ENCODE data around the gene CCDC97.

Gene CCDC97

GRCh38 chr19:41356984-41357739 lies 47.2 kb downstream of the CCDC97 start:
- Histone ChIP-seq H3K4me1 (ENCODE audit: low read depth, poor library complexity, severe bottlenecking) (peaks cover 6% of the 10 kb centered on the region), H3K27me3 (ENCODE audit: insufficient read depth, low read depth) (no peaks in the 10 kb centered on the region), H3K27ac (no peak overlapping the region), H4K20me1 (ENCODE audit: insufficient read depth) (no peaks in the 10 kb centered on the region), H3K4me3 (IDR thresholded peaks at IDR 0.05; ENCODE audit: insufficient read depth, low read depth, low read length) (no peak overlapping the region), H3K9ac (no peak overlapping the region), H3K4me2 (no peak overlapping the region), H2AFZ (ENCODE audit: low read depth) (no peak overlapping the region), H3K36me3 (ENCODE audit: insufficient read depth) (no peaks in the 10 kb centered on the region), H3K79me2 (ENCODE audit: insufficient read depth, low read depth) (peaks cover 11% of the 10 kb centered on the region; the same call in 1 of the 2 replicates)
- no peak for TF ChIP-seq CTCF (conservative IDR thresholded peaks at IDR 0.05; ENCODE audit: low read depth, low read length)

- Histone ChIP-seq H3K4me2 (no peak overlapping the region), H3K4me3 (IDR thresholded peaks at IDR 0.05; ENCODE audit: insufficient read depth, low read depth, low read length) (no peak overlapping the region), H3K4me1 (ENCODE audit: low read depth, poor library complexity, severe bottlenecking) (peaks cover 6% of the 10 kb centered on the region), H3K27ac (no peak overlapping the region), H3K27me3 (ENCODE audit: insufficient read depth, low read depth) (no peaks in the 10 kb centered on the region), H4K20me1 (ENCODE audit: insufficient read depth) (no peaks in the 10 kb centered on the region), H3K36me3 (ENCODE audit: insufficient read depth) (no peaks in the 10 kb centered on the region), H2AFZ (ENCODE audit: low read depth) (no peak overlapping the region), H3K9ac (no peak overlapping the region), H3K79me2 (ENCODE audit: insufficient read depth, low read depth) (peaks cover 5% of the 10 kb centered on the region; the same call in 1 of the 2 replicates)
- TF ChIP-seq CTCF (conservative IDR thresholded peaks at IDR 0.05; ENCODE audit: low read depth, low read length), result no peak
Observed at GRCh38 chr19:41357746-41358145, 47.8 kb downstream of the CCDC97 start.

- Histone ChIP-seq H3K4me3 (IDR thresholded peaks at IDR 0.05; ENCODE audit: insufficient read depth, low read depth, low read length) (no peak overlapping the region), H3K4me2 (no peak overlapping the region), H3K36me3 (ENCODE audit: insufficient read depth) (no peaks in the 10 kb centered on the region), H3K27me3 (ENCODE audit: insufficient read depth, low read depth) (no peaks in the 10 kb centered on the region), H2AFZ (ENCODE audit: low read depth) (no peak overlapping the region), H3K79me2 (ENCODE audit: insufficient read depth, low read depth) (no peaks in the 10 kb centered on the region), H3K4me1 (ENCODE audit: low read depth, poor library complexity, severe bottlenecking) (peaks cover 10% of the 10 kb centered on the region), H3K9ac (no peak overlapping the region), H3K27ac (no peak overlapping the region), H4K20me1 (ENCODE audit: insufficient read depth) (no peaks in the 10 kb centered on the region)
- TF ChIP-seq CTCF (conservative IDR thresholded peaks at IDR 0.05; ENCODE audit: low read depth, low read length), result no peak
Observed at GRCh38 chr19:41359741-41360140, 49.8 kb downstream of the CCDC97 start.

- Histone ChIP-seq H3K79me2 (ENCODE audit: insufficient read depth, low read depth) (no peaks in the 10 kb centered on the region), H3K4me1 (ENCODE audit: low read depth, poor library complexity, severe bottlenecking) (peaks cover 20% of the 10 kb centered on the region), H3K36me3 (ENCODE audit: insufficient read depth) (no peaks in the 10 kb centered on the region), H2AFZ (ENCODE audit: low read depth) (no peak overlapping the region), H3K4me2 (no peak overlapping the region), H3K27ac (no peak overlapping the region), H3K27me3 (ENCODE audit: insufficient read depth, low read depth) (no peaks in the 10 kb centered on the region), H3K4me3 (IDR thresholded peaks at IDR 0.05; ENCODE audit: insufficient read depth, low read depth, low read length) (no peak overlapping the region), H3K9ac (no peak overlapping the region), H4K20me1 (ENCODE audit: insufficient read depth) (no peaks in the 10 kb centered on the region)
- TF ChIP-seq CTCF (conservative IDR thresholded peaks at IDR 0.05; ENCODE audit: low read depth, low read length), result no peak
Observed at GRCh38 chr19:41362143-41362847, 52.3 kb downstream of the CCDC97 start.
